GM12892 (cell line): Measurements from ENCODE around the gene LNPEP.
A peak's percentile ranks its signal among the peaks of the same experiment; 100 is the strongest.

Experiments used
- DNase-seq: peaks from one replicate; pipeline ENCODE4 v3.0.0; 2011; ENCODE audit not compliant: insufficient read length
- FAIRE-seq: peaks from 2 replicates; lab custom pipeline; 2011; peaks lifted over from hg19 to GRCh38; lab: Jason Lieb, UNC
- POLR2A ChIP-seq: IDR thresholded peaks from 2 replicates; pipeline ENCODE4 v1.6.1; 2011; ENCODE audit warnings: low read depth, low read length, control low read depth
- POLR2AphosphoS5 ChIP-seq: IDR thresholded peaks from 2 replicates; pipeline ENCODE4 v1.6.1; 2011; ENCODE audit warnings: low read depth, low read length, control low read depth
- TAF1 ChIP-seq: IDR thresholded peaks from 2 replicates; pipeline ENCODE4 v1.6.1; 2011; ENCODE audit warnings: low read depth, mild to moderate bottlenecking, control low read depth, low read length, borderline replicate concordance

LNPEP gene

DNA sequence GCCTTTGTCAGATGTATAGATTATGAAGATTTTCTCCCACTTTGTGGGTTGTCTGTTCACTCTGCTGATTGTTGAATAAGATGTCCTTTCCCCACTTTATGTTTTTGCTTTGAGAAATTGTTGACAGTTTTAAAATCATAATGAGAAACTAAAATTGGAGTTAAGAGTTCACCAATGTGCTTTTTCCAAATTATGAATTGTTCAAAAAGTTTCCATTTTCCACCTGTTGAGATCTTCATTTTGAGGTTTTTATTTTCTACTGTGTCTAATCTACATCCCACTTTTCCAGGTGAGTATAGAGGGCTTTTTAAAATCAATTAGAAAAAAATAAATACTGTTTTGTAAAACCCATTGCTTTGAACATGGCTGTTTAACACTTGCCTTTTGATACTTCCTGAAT lies 55.8 kb downstream of the LNPEP start:
- FAIRE-seq (no peak), DNase-seq (no peak)
- TF ChIP-seq POLR2A (no peak), POLR2AphosphoS5 (no peak), TAF1 (no peak)

DNA sequence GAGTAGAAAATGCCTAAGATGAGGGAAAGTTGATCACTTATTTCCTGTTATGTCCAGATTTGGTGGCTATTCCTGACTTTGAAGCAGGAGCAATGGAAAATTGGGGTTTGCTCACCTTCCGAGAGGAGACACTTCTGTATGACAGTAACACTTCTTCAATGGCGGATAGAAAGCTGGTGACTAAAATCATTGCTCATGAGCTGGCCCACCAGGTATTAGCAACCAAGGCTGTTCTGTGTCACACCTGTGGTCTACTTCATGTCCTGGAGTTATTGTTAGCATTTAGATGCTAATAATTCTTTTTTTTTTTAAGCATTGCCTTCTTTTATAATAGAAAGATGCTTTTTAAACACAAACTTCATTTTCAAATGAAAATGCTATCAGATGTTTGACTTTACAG lies 57.9 kb downstream of the LNPEP start:
- no peak for TF ChIP-seq TAF1
- TF ChIP-seq POLR2A = no peak
- TF ChIP-seq POLR2AphosphoS5 = no peak
- FAIRE-seq (no peak), DNase-seq (no peak)

DNA sequence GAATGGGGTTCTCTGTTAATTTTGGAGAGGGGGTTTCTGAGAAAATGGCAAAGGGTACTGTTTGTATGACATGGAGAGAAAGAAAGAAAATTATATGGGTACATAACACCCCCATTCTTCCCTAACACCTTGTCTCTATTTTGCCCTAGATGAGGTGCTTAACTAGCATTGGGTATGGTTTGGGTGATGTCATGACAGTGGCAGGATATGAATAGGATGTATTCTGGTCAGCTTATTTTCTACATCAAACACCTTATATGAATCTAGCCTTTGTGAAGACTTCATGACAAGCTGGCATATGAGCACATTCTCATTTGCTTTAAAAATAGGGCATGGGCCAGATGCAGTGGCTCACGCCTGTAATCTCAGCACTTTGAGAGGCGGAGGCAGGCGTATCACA lies 58.6 kb downstream of the LNPEP start:
- TF ChIP-seq POLR2A = no peak
- no peak for TF ChIP-seq POLR2AphosphoS5
- TF ChIP-seq TAF1 = no peak
- no peak for FAIRE-seq
- DNase-seq = no peak

DNA sequence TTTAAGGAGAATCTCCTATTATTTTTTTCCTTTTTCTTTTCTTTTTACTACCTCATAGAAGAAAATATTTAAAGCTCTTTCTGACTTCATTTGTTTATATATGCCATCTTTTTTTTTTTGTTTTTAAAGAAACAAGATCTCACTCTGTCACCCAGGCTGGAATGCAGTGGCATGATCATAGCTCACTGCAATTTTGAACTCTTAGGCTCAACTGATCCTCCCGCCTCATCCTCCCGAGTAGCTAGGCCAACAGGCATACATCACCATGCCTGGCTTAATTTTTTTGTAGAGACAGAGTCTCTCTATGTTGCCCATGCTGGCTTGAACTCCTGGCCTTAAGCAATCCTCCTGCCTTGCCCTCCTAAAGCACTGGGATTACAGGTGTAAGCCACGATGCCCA lies 59.5 kb downstream of the LNPEP start:
- DNase-seq (no peak), FAIRE-seq (peak; percentile 51)
- TF ChIP-seq POLR2A (no peak), TAF1 (no peak), POLR2AphosphoS5 (no peak)

DNA sequence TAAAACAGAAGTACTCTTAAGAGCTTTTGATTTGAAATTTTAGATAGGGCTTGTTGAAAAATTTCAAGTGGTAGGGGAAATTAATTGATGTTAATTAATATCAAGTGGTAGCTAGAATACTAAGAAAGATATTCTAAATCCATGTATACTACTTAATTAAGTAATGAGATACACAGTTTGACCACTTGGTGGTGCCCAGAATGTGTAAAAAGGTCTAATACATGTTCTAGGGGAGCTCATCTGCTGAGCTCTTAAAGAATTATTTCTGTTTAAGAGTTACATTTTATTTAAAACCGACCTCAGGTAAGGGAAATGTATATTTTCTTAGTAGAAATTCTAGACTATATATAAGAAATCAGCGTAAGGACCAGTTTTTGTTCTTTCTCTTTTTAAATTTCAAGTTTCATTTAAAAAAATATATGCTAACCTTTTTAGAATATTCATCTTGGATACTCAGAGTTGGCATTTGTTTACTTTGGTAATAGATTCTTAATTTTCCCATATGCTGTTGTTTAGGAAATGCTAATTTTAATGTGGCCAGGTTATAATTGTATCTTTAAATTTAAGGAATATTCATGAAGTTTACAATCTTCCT lies 61.5 kb downstream of the LNPEP start:
- TF ChIP-seq POLR2A = no peak
- TF ChIP-seq POLR2AphosphoS5 = no peak
- TF ChIP-seq TAF1 = no peak
- FAIRE-seq (no peak), DNase-seq (no peak)

DNA sequence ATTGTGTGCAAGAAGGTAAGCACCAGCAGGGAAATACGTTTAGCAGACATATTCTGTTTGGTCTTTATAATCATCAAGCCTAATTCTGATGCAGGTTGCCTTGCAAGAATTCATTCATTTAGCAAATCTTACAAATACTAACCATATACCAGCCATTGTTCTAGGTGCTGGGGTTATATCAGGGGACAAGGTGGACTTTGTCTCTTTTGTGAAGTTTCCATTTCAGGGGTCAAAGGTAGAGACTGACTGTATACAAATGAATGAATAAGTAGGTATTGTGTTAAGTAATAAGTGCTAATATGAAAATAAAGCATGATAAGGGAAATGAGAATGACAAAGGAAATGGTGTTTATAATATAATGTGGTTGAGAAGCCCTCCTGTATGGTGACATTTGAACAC lies 64.0 kb downstream of the LNPEP start:
- FAIRE-seq (no peak), DNase-seq (no peak)
- no peak for TF ChIP-seq TAF1
- TF ChIP-seq POLR2A = no peak
- no peak for TF ChIP-seq POLR2AphosphoS5

DNA sequence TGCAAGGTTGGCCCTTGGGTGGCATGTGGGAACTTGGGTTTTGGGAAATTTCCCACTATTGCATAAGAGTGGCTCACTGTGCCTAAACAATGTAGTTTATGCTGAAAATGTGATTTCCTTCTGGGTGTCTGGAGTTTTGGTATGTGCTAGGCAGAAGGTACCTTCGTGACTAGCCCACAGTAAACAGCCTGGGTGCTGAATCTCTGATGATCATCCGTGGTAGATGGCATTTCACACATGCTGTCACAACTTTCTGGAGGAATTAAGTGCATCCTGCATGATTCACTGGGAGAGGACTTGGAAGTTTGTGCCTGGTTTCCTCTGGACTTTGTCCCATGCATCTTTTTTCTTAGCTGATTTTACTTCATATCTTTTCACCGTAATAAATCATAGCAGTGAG lies 64.5 kb downstream of the LNPEP start:
- no peak for FAIRE-seq
- TF ChIP-seq POLR2A (no peak), TAF1 (no peak), POLR2AphosphoS5 (no peak)

DNA sequence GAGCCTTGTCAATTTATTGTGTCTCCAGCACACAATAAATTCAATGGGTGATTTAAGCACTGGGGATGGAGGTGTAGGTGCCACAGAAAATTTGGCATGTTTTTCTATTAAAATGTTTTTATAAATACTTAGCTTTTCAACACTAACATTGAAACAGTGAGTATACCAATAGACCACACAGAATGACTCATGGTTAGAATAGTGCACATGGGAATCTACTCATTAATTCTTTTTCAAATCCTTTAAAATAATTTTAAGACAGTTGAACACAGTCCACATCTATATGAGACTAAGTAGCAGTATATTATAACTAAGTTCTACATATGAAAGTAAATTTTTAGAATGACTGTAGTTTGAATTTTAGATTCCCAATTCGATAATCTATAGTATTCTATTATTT lies 67.1 kb downstream of the LNPEP start:
- DNase-seq = no peak
- no peak for TF ChIP-seq POLR2AphosphoS5
- TF ChIP-seq POLR2A = no peak
- TF ChIP-seq TAF1 = no peak
- FAIRE-seq = no peak

More for the DNA sequence above, 64.5 kb downstream of the LNPEP start:
- no peak for DNase-seq

DNA sequence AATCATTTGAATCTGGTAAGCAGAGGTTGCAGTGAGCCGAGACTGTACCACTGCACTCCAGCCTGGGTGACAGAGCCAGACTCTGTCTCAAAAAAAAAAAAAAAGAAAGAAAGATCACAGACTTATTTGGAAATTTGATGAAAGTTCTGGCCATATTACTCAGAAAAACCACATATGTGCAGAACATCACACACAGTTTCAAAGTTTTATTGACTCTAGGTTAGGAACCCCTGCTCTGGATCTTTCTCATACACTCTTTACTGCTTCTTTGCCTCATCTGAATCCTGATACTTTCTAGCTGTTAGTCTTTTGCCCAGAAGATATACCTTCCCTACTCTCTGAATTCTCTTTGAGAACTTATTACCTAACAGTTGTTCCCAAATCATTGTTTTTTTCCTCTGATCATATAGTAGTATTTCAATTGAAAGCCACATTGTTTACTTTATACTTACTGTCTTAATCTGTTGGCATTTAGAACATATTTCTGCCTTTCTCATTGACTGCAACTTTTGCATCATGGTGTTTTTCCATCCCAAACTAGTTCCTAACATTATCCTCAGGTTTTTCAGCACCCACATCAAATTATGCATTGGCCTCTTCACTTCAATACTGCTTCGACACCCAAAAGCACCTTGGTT lies 68.7 kb downstream of the LNPEP start:
- DNase-seq (no peak), FAIRE-seq (no peak)
- TF ChIP-seq POLR2AphosphoS5 (no peak), TAF1 (no peak), POLR2A (no peak)

DNA sequence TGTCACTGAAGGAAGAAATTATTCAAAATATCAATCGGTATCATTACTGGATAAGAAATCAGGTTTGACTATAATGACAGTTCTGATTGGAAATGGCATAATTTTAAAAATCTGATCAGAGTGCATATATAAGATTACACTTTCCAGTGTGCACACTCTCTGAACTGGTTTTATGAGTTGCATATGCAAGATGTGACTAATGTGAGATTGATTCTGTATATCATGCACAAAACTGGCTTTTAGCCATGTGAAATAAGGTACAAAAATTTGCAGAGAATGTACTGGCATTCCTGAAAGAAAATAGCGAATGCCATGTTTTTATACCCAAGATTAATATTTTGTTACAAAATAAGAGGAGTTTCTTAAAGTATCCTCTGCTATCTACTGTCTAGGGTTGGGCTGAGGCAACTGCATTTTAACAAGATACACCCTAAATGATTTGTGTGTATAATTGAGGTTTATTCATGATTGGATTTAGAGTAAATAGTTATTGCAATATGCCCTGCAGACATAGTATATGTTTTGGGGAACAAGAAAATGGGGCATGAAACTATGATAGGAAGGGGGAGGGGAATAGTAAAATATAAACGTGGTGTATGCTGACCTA lies 70.7 kb downstream of the LNPEP start:
- TF ChIP-seq TAF1 = no peak
- no peak for TF ChIP-seq POLR2A
- no peak for TF ChIP-seq POLR2AphosphoS5
- DNase-seq = no peak
- FAIRE-seq = no peak

DNA sequence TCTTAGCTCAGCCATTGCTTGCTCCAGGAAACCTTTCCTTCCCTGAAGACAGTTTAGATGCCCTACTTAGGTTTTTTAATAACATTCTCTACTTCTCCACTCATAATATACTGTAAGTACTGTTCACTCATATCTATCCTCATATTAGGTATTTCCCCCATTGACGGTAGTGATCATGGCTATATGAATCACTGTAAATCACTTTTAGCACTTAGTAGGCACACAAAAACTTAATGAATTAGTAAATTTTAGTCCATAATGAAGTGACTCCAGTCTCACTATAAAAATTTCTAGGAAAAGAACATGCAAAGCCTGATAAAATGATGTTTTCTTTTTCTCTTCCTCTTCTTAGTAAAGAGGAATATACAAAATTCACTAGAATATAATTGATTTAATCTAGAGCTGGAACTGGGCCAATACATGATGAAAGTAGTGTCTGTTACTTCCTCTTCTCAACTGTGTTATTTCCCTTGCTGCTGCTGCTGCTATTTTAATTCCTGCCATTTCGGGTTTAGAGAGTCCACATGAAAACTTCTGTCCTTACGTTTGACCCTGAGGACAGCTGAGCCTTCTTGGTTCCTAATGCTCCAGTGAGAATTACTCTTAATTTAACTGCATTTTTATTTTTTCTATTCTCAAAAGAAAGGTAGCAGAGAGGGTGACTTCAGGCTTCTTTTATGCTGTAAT lies 73.5 kb downstream of the LNPEP start:
- DNase-seq = peak; percentile 4

More for the DNA sequence above, 73.5 kb downstream of the LNPEP start:
- peak; percentile 82 for FAIRE-seq
- TF ChIP-seq TAF1 (no peak), POLR2AphosphoS5 (no peak), POLR2A (no peak)
